ENCODE results near the gene SLC16A9.
A peak's percentile ranks its signal among the peaks of the same experiment; 100 is the strongest.

SLC16A9 gene

DNA sequence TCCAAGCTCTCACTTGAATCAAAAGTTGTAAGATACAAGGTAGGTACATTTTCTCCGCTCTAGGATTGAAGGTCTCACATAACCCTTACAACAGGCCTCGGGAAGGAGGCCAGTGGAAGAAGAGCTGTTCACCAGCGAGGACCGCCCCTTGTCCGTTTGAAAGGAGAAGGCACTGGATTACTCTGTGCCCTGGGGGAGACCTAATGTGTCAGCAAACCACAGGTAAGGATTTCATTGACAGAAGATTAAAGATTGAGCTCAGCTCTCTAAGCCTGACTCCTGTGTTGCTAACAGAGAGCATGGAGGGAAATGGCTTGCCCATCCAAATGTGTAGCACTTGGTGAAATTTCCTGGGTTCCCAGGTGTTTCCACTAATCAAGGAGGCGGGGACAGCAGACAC, 81.2 kb downstream of the SLC16A9 start:
- no peak for DNase-seq (ENCODE audit: low read depth)

GRCh38 chr10:59627366-59628018, 82.2 kb downstream of the SLC16A9 start:
- no peak for DNase-seq (ENCODE audit: low read depth)

DNA sequence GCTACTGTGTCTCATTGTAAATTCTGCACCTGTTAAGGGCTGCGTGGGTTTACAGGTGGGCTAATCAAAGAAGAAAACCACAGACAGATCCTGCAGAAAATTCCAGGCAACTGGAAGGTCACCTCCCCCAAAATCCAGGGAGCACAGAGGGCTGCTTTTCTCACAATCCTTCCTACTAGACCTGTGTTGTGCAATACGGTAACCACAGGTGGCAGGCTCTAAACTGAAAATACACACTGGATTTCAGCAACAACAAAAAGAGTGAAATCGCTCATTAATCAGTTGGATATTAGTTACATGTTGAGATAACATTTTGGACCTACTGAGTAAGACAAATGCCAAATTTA, 83.2 kb downstream of the SLC16A9 start:
- no peak for DNase-seq (ENCODE audit: low read depth)

- DNase-seq (ENCODE audit: low read depth), result peak; percentile 4
Measured at GRCh38 chr10:59625721-59626522, 83.7 kb downstream of the SLC16A9 start.

- no peak for DNase-seq (ENCODE audit: low read depth)
Measured at GRCh38 chr10:59624951-59625350, 84.7 kb downstream of the SLC16A9 start.

- DNase-seq (ENCODE audit: low read depth), result no peak
Measured at GRCh38 chr10:59624136-59624535, 85.5 kb downstream of the SLC16A9 start.

GRCh38 chr10:59623133-59624121, 86.2 kb downstream of the SLC16A9 start:
- DNase-seq (ENCODE audit: low read depth), result no peak

DNA sequence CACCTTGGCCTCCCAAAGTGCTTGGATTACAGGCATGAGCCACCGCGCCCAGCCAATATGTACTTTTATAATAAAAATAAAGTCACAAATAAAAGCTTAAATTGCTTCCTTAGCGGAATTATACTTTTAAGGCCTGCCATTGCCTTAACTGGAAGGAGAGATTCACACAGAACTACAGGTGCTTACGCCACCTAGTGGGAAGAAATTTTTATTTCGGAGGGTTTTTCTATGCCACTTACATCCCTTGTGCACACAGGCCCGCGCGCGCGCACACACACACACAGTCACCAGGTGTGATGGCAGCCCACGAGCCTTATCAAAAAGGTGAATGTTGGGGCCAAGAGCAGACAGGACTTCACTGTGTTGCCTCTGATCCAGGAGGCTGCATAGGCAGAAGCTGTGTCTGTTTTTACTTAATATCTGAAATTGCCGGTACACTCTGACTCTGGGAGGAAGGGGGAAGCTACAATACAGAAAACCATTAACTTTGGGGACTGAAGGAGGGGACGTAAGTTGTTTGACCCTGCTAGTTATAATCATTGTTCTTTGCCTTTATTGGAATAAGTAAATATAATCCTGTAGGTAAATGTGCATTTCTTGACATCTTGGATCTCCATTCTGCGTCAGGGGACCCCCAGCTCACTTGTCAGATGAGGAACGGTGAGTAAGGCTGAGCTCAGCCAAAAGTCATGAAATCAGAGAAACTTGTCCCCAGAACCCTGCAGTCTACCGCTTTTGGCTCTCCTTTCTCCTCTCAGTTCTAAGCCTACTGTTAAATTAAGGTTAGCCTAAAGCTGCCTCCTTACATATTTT, 87.1 kb downstream of the SLC16A9 start:
- no peak for DNase-seq (ENCODE audit: low read depth)

- no peak for DNase-seq (ENCODE audit: low read depth)
Measured at GRCh38 chr10:59621771-59622170, 87.9 kb downstream of the SLC16A9 start.

- no peak for DNase-seq (ENCODE audit: low read depth)
Measured at GRCh38 chr10:59618666-59619065, 91.0 kb downstream of the SLC16A9 start.

DNA sequence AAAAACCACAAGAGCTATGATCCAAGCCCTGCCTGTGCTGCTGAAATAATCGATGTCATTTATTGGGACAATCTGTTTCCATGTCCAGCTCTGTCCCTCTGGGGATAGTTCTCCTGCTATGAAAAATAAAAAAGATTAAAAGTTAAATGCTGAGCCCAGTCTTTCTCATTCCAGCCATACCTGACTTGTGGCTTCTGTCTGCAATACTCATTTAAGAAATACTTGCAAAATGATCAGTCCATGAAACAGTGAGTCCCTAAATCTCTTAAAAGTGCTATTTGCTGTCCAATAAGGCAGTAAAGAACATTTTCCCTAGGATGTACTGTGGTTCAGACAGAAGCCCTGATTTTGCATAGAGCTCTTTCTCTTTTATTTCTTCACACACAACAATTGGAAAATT, 91.7 kb downstream of the SLC16A9 start:
- no peak for DNase-seq (ENCODE audit: low read depth)

DNA sequence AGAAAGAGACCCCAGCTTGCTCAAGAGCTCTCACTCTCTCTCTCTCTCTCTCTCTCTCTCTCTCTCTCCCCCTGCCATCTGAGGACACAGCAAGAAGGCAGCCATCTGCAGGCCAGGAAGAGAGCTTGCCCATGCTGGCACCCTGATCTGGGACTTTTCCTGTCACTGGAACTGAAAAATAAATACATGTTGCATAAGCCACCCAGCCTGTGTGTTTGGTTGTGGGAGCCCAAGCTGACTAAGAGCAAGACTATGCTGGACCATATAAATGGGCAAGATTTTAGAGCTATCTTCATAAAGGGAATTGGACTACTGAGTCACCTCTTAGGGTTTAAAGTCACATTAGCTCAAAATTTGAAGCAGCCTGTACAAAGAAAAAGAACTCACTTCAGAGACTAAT, 98.6 kb downstream of the SLC16A9 start:
- DNase-seq (ENCODE audit: low read depth), result no peak

DNA sequence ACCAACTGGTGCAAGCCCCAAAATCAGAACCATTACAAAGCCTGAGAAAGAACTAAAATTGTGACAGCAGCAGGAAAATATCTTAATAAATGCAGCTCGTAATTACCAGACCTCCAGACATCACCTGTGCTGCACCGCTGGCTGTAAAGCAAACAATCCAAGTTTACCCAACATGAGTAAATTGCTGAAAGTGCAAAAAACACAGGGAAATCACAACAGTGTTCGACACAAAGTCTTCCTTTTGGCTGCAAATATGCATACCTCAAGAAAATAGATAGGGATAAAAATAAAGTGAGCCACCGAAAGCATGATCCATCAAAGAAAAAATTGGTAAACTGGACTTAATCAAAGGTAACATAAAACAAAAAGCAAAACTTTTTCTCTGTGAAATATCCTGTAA, 101.7 kb downstream of the SLC16A9 start:
- DNase-seq (ENCODE audit: low read depth), result no peak

DNA sequence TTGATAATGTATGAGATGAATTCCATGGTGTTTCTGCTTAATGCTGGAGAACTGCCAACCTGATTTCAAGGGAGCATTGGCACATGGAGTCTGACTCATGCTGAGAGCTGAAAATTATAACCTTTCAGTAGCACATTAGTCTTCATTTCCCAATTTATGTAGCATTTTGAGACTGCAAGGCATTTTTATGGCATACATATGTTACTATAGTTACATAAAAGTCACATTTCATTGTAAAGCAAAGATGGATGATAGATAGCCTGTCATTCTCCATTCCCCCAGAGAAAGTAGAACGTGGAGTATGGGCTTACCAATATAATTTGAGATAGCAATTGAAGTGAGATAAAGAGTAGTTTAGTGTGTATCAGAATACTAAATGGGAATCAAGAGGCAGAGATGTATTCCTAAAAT, 103.1 kb downstream of the SLC16A9 start:
- no peak for DNase-seq (ENCODE audit: low read depth)

GRCh38 chr10:59601985-59602384, 107.7 kb downstream of the SLC16A9 start:
- no peak for DNase-seq (ENCODE audit: low read depth)
